Measurements from ENCODE around the gene NPHP4. TPM values are rescaled to one million over a fixed set of nuclear protein-coding genes. Genes with fewer than 3 reads are reported as not detected.

Gene NPHP4
- total and polyA plus RNA-seq, 9 of the 15 experiments (the other 6 are each of a cell fraction or from before 2014, with no cell fraction given) = 0.52 to 26.2 (median 6.7) TPM

DNA sequence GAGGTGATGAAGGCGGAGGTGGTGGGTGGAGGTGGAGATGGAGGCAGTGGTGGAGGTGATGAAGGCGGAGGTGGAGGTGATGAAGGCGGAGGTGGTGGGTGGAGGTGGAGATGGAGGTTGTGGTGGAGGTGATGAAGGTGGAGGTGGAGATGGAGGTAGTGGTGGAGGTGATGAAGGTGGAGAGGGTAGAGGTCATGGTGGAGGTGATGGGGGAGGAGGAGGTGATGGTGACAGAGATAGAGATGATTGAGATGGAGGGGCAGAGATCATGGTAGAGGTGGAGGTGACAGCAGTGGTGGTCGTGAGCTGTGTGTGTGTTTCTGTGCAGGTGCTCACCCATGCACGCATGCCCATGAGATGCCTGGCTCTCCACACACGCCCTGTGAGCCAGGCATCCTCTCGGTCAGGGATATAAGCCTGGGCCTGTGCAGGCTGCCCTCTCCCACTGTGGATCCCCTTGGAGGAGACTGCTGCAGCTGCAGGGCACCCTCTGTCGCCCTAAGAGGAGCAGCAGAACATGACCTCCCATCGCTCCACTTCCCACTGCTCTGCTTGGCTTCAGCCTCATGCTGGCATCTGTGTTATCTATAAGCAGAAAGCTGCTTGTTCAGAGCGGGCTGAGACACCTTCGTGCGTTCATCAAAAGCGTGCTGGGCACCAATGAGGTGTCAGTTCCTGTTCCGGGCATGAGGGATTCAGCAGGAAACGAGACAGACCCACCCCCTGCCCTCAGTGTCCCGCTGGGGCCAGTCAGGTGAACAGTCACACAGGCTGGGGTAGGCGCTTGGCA is 20.5 kb upstream of the NPHP4 start:
- no TSS peak for BruUV-seq (replicated peaks)
- H3K27me3 ChIP-seq (ENCODE audit: control insufficient read depth in 2 of 2, insufficient read depth in 2 of 2, low read length in 2 of 2) = no peaks in the 10 kb centered on the region
- in situ Hi-C loops (cut with MboI) = no loop called here
- peaks cover 1% of the 10 kb centered on the region for H3K9me1 ChIP-seq (ENCODE audit: control insufficient read depth, insufficient read depth, low read length)
- H3K4me3 ChIP-seq = no peak overlapping the region
- peaks cover 22% of the 10 kb centered on the region; the same call in 1 of the 2 replicates for H4K20me1 ChIP-seq (replicated peaks; ENCODE audit: control insufficient read depth, insufficient read depth, low read length)
- TF ChIP-seq, protein P1, sequence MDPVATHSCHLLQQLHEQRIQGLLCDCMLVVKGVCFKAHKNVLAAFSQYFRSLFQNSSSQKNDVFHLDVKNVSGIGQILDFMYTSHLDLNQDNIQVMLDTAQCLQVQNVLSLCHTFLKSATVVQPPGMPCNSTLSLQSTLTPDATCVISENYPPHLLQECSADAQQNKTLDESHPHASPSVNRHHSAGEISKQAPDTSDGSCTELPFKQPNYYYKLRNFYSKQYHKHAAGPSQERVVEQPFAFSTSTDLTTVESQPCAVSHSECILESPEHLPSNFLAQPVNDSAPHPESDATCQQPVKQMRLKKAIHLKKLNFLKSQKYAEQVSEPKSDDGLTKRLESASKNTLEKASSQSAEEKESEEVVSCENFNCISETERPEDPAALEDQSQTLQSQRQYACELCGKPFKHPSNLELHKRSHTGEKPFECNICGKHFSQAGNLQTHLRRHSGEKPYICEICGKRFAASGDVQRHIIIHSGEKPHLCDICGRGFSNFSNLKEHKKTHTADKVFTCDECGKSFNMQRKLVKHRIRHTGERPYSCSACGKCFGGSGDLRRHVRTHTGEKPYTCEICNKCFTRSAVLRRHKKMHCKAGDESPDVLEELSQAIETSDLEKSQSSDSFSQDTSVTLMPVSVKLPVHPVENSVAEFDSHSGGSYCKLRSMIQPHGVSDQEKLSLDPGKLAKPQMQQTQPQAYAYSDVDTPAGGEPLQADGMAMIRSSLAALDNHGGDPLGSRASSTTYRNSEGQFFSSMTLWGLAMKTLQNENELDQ (CRISPR knock-in tag; IDR thresholded peaks at IDR 0.05; ENCODE audit: borderline replicate concordance) = no peak
- TF ChIP-seq CCAR2 (IDR thresholded peaks at IDR 0.05; ENCODE audit: low read depth, low read length) = no peak
- TF ChIP-seq, protein P2, sequence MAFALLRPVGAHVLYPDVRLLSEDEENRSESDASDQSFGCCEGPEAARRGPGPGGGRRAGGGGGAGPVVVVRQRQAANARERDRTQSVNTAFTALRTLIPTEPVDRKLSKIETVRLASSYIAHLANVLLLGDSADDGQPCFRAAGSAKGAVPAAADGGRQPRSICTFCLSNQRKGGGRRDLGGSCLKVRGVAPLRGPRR (CRISPR knock-in tag; IDR thresholded peaks at IDR 0.05) = no peak
- no peak for TF ChIP-seq TFAM (CRISPR knock-in tag; conservative IDR thresholded peaks at IDR 0.05)
- no peak for TF ChIP-seq PTTG1 (tag; IDR thresholded peaks at IDR 0.05; ENCODE audit: low read depth)
- no peak for TF ChIP-seq ZSCAN29 (IDR thresholded peaks at IDR 0.05)
- no peak for TF ChIP-seq DPF2 (IDR thresholded peaks at IDR 0.05)
- TF ChIP-seq XRCC3 (IDR thresholded peaks at IDR 0.05) = no peak
- no peak overlapping the region for H2AFZ ChIP-seq (ENCODE audit: low read depth, low read length)
- CTCF ChIA-PET (ENCODE audit: low intra/inter-chr PET ratio) = no interaction called here
- H3K79me2 ChIP-seq (ENCODE audit: control insufficient read depth, insufficient read depth, low read length) = no peaks in the 10 kb centered on the region; the same call in 2 of the 3 replicates
- no peaks in the 10 kb centered on the region for H3K9me3 ChIP-seq (replicated peaks; ENCODE audit: control insufficient read depth, insufficient read depth, low read depth, low read length)
- intact Hi-C loops (cut with micrococcal nuclease) = no loop called here
- POLR2A ChIA-PET = interaction anchor here (2.3 kb wide), 1 partner anchor 10 kb away, joined by 7 read pairs; no protein-coding TSS in a partner anchor
- ATAC-seq (no peak), FAIRE-seq (no peak), DNase-seq (ENCODE audit: extremely low read depth in 1 of 4, low spot score in 3 of 4) (no peak)
- H3K36me3 ChIP-seq (ENCODE audit: control insufficient read depth, insufficient read depth, low read length) = no peaks in the 10 kb centered on the region
- H3K4me1 ChIP-seq (replicated peaks in 1 of 2; ENCODE audit: control insufficient read depth in 2 of 2, insufficient read depth in 2 of 2, low read length in 2 of 2) = peaks cover 11 to 31% of the 10 kb centered on the region in 2 experiments
- H3K27ac ChIP-seq (ENCODE audit: extremely low read depth, low read depth, low read length) = no peak overlapping the region
- no peak overlapping the region; a peak in 1 of 4 replicates for H3K9ac ChIP-seq (ENCODE audit: insufficient read depth in 1 of 2, low read depth in 2 of 2, low read length in 2 of 2)
- H3K4me2 ChIP-seq (ENCODE audit: insufficient read depth, low read length) = no peak overlapping the region
- 76% methylated on average over 16 of the region's 17 CpGs for WGBS (ENCODE audit: insufficient coverage, low coverage, missing lambda C conversion rate)
